HCT116 (cell line): Measurements from ENCODE around the gene PLS3.

ENCODE experiments used
- CTCF ChIP-seq, 3 experiments: fragments of 200-600 bp in 1 of 3; sonication (generic) in 1 of 3; IDR thresholded peaks in 2 of 3; conservative IDR thresholded peaks in 1 of 3; 2 replicates each; pipeline ENCODE4 v1.5.1; 2012 to 2017; ENCODE audit warnings: low read depth in 2 of 3, low read length in 2 of 3, antibody characterized with exemption in 1 of 3, borderline replicate concordance in 1 of 3, control low read depth in 1 of 3, mild to moderate bottlenecking in 1 of 3, mixed read lengths in 1 of 3, mixed run types in 1 of 3, moderate library complexity in 1 of 3; ENCODE audit not compliant: insufficient read depth in 1 of 3
- EZH2 ChIP-seq: fragments of 200-600 bp; sonication (generic); IDR thresholded peaks from 2 replicates; pipeline ENCODE4 v1.6.1; 2017; ENCODE audit warnings: antibody characterized with exemption, mixed run types
- EZH2phosphoT487 ChIP-seq: fragments of 200-600 bp; IDR thresholded peaks from 2 replicates; pipeline ENCODE4 v1.6.1; 2018; ENCODE audit warnings: antibody characterized with exemption, borderline replicate concordance
- POLR2AphosphoS5 ChIP-seq: IDR thresholded peaks from 2 replicates; pipeline ENCODE4 v1.6.1; 2011; ENCODE audit warnings: mild to moderate bottlenecking, low read depth, low read length, moderate library complexity
- SIN3A ChIP-seq: IDR thresholded peaks from 2 replicates; pipeline ENCODE4 v1.6.1; 2012; ENCODE audit warnings: low read depth
- ZNF274 ChIP-seq: fragments of 200-500 bp; sonication (Bioruptor generic); IDR thresholded peaks from 2 replicates; pipeline ENCODE4 v1.6.1; 2014; ENCODE audit warnings: mild to moderate bottlenecking, low read depth, low read length, inconsistent platforms
- TF ChIP-seq, protein P1 (sequence below): IDR thresholded peaks from 2 replicates; pipeline ENCODE4 v1.6.1; 2012; ENCODE audit warnings: low read depth

- no peak for TF ChIP-seq ZNF274
- TF ChIP-seq CTCF (IDR thresholded peaks at IDR 0.05 in 2 of 3, conservative IDR thresholded peaks at IDR 0.05 in 1 of 3; ENCODE audit: borderline replicate concordance in 1 of 3, insufficient read depth in 1 of 3, low read depth in 2 of 3, low read length in 2 of 3) = no peak
- no peak for TF ChIP-seq EZH2
- TF ChIP-seq SIN3A = no peak
- no peak for TF ChIP-seq POLR2AphosphoS5
- TF ChIP-seq EZH2phosphoT487 = no peak
- TF ChIP-seq, protein P1, sequence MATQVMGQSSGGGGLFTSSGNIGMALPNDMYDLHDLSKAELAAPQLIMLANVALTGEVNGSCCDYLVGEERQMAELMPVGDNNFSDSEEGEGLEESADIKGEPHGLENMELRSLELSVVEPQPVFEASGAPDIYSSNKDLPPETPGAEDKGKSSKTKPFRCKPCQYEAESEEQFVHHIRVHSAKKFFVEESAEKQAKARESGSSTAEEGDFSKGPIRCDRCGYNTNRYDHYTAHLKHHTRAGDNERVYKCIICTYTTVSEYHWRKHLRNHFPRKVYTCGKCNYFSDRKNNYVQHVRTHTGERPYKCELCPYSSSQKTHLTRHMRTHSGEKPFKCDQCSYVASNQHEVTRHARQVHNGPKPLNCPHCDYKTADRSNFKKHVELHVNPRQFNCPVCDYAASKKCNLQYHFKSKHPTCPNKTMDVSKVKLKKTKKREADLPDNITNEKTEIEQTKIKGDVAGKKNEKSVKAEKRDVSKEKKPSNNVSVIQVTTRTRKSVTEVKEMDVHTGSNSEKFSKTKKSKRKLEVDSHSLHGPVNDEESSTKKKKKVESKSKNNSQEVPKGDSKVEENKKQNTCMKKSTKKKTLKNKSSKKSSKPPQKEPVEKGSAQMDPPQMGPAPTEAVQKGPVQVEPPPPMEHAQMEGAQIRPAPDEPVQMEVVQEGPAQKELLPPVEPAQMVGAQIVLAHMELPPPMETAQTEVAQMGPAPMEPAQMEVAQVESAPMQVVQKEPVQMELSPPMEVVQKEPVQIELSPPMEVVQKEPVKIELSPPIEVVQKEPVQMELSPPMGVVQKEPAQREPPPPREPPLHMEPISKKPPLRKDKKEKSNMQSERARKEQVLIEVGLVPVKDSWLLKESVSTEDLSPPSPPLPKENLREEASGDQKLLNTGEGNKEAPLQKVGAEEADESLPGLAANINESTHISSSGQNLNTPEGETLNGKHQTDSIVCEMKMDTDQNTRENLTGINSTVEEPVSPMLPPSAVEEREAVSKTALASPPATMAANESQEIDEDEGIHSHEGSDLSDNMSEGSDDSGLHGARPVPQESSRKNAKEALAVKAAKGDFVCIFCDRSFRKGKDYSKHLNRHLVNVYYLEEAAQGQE = no peak
Measured at GRCh38 chrX:115598556-115598955, 37.6 kb downstream of the PLS3 start.
